HepG2 (cell line): ENCODE results near the gene RAP1GAP2. TPM values are rescaled to one million over a fixed set of nuclear protein-coding genes. Genes with fewer than 3 reads are reported as not detected.
A peak's percentile ranks its signal among the peaks of the same experiment; 100 is the strongest.

ENCODE experiments used
- AGO2 ChIP-seq: fragments of 200-400 bp; formaldehyde crosslinking; optimal IDR thresholded peaks from 2 replicates; pipeline ENCODE3; 2017; ENCODE audit warnings: mild to moderate bottlenecking, low read depth, low read length, moderate library complexity
- HMG20A ChIP-seq: IDR thresholded peaks from 2 replicates; pipeline ENCODE4 v1.6.1; 2016; ENCODE audit warnings: borderline replicate concordance
- MIER3 ChIP-seq: IDR thresholded peaks from 2 replicates; pipeline ENCODE4 v1.6.1; 2016; ENCODE audit warnings: missing compliant biosample characterization, borderline replicate concordance
- MTERF4 ChIP-seq: sonication (generic); formaldehyde crosslinking; IDR thresholded peaks from 2 replicates; pipeline ENCODE4 v1.8.0; 2023; ENCODE audit warnings: mild to moderate bottlenecking, missing genetic modification reagents
- NFRKB ChIP-seq: fragments of 450-650 bp; IDR thresholded peaks from 2 replicates; pipeline ENCODE4 v1.6.1; 2017
- PRDM15 ChIP-seq: sonication (generic); formaldehyde crosslinking; IDR thresholded peaks from 2 replicates; pipeline ENCODE4 v1.4.0; 2020; ENCODE audit warnings: missing genetic modification reagents
- RFX5 ChIP-seq: IDR thresholded peaks from 2 replicates; pipeline ENCODE4 v1.6.1; 2011; ENCODE audit warnings: low read depth, low read length, improper control_type of control experiment
- SMAD1 ChIP-seq: sonication (generic); formaldehyde crosslinking; IDR thresholded peaks from 2 replicates; pipeline ENCODE4 v1.4.0; 2020; ENCODE audit warnings: missing genetic modification reagents, low read depth, mild to moderate bottlenecking, borderline replicate concordance
- SP5 ChIP-seq: IDR thresholded peaks from 2 replicates; pipeline ENCODE4 v1.6.1; 2016; ENCODE audit warnings: low read depth, borderline replicate concordance
- YY1 ChIP-seq: IDR thresholded peaks from 2 replicates; pipeline ENCODE4 v1.6.1; 2011; ENCODE audit warnings: low read length, low read depth, moderate library complexity, mild to moderate bottlenecking; ENCODE audit not compliant: insufficient read depth, insufficient replicate concordance
- ZBTB38 ChIP-seq: sonication (generic); formaldehyde crosslinking; IDR thresholded peaks from 2 replicates; pipeline ENCODE4 v1.5.1; 2020; ENCODE audit warnings: mild to moderate bottlenecking, missing genetic modification reagents
- ZMAT5 ChIP-seq: sonication (generic); formaldehyde crosslinking; IDR thresholded peaks from 2 replicates; pipeline ENCODE4 v1.5.0; 2020; ENCODE audit warnings: mild to moderate bottlenecking, low read depth, missing genetic modification reagents, borderline replicate concordance
- ZNF572 ChIP-seq: sonication (generic); formaldehyde crosslinking; IDR thresholded peaks from 2 replicates; pipeline ENCODE4 v1.5.1; 2020; ENCODE audit warnings: mild to moderate bottlenecking, missing genetic modification reagents
- ZNF660 ChIP-seq: sonication (generic); formaldehyde crosslinking; IDR thresholded peaks from 2 replicates; pipeline ENCODE4 v1.5.1; 2020; ENCODE audit warnings: mild to moderate bottlenecking, low read depth, missing genetic modification reagents, borderline replicate concordance
- ZNF772 ChIP-seq: sonication (generic); formaldehyde crosslinking; IDR thresholded peaks from 2 replicates; pipeline ENCODE4 v1.5.0; 2020; ENCODE audit warnings: mild to moderate bottlenecking, missing genetic modification reagents
- ZNF781 ChIP-seq: sonication (generic); formaldehyde crosslinking; IDR thresholded peaks from 2 replicates; pipeline ENCODE4 v1.5.1; 2020; ENCODE audit warnings: borderline replicate concordance, mild to moderate bottlenecking, missing genetic modification reagents; ENCODE audit errors: not compliant biosample characterization
- ZNF788 ChIP-seq: sonication (generic); formaldehyde crosslinking; IDR thresholded peaks from 2 replicates; pipeline ENCODE4 v1.5.0; 2020; ENCODE audit warnings: mild to moderate bottlenecking, missing genetic modification reagents, borderline replicate concordance
- polyA plus RNA-seq, 8 experiments: library from polyadenylated mRNA; depleted of rRNA in 3 of 8; stranded (reverse) in 7 of 8; unstranded in 1 of 8; fragments of >200 nt; fragmentation: Illumina TruSeq in 4 of 8; extraction: Trizol in 4 of 8; gene quantifications; 2 replicates each; pipeline versions ENCODE4 v1.2.1 to v1.2.3, GENCODE V29; 2011 to 2016; ENCODE audit warnings: low read depth in 4 of 8, missing spikeins in 1 of 8, mixed read lengths in 1 of 8; ENCODE audit not compliant: insufficient read depth in 1 of 8
- total RNA-seq, 5 experiments: library from RNA; depleted of rRNA; stranded (reverse); fragments of >200 nt; fragmentation: Illumina TruSeq; extraction: Trizol; gene quantifications; 2 replicates each; pipeline ENCODE4 v1.2.3, GENCODE V29; 2016; ENCODE audit warnings: low read depth in 1 of 5
- TF ChIP-seq, protein P1 (sequence below): sonication (generic); formaldehyde crosslinking; conservative IDR thresholded peaks from 2 replicates; pipeline ENCODE4 v1.4.0; 2020; ENCODE audit warnings: missing genetic modification reagents
- TF ChIP-seq, protein P2 (sequence below): sonication (generic); formaldehyde crosslinking; IDR thresholded peaks from 2 replicates; pipeline ENCODE4; 2020; ENCODE audit warnings: missing genetic modification reagents, mild to moderate bottlenecking, borderline replicate concordance
- TF ChIP-seq, protein P3 (sequence below): sonication (generic); formaldehyde crosslinking; conservative IDR thresholded peaks from 2 replicates; pipeline ENCODE4 v1.8.1; 2023; ENCODE audit warnings: missing genetic modification reagents

RAP1GAP2 gene
- total and polyA plus RNA-seq, 2 of the 13 experiments (the other 11 are each of a cell fraction or from before 2014, with no cell fraction given), result 10.9 to 12.0 TPM

- TF ChIP-seq, protein P1, sequence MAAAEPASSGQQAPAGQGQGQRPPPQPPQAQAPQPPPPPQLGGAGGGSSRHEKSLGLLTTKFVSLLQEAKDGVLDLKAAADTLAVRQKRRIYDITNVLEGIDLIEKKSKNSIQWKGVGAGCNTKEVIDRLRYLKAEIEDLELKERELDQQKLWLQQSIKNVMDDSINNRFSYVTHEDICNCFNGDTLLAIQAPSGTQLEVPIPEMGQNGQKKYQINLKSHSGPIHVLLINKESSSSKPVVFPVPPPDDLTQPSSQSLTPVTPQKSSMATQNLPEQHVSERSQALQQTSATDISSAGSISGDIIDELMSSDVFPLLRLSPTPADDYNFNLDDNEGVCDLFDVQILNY (CRISPR knock-in tag), result peak; percentile 91
- TF ChIP-seq, protein P2, sequence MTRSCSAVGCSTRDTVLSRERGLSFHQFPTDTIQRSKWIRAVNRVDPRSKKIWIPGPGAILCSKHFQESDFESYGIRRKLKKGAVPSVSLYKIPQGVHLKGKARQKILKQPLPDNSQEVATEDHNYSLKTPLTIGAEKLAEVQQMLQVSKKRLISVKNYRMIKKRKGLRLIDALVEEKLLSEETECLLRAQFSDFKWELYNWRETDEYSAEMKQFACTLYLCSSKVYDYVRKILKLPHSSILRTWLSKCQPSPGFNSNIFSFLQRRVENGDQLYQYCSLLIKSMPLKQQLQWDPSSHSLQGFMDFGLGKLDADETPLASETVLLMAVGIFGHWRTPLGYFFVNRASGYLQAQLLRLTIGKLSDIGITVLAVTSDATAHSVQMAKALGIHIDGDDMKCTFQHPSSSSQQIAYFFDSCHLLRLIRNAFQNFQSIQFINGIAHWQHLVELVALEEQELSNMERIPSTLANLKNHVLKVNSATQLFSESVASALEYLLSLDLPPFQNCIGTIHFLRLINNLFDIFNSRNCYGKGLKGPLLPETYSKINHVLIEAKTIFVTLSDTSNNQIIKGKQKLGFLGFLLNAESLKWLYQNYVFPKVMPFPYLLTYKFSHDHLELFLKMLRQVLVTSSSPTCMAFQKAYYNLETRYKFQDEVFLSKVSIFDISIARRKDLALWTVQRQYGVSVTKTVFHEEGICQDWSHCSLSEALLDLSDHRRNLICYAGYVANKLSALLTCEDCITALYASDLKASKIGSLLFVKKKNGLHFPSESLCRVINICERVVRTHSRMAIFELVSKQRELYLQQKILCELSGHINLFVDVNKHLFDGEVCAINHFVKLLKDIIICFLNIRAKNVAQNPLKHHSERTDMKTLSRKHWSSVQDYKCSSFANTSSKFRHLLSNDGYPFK (CRISPR knock-in tag), result peak; percentile 50; the same call in 1 of the 2 replicates
- TF ChIP-seq ZNF772 (CRISPR knock-in tag), result peak; percentile 95; the same call in 1 of the 2 replicates
- no peak for TF ChIP-seq AGO2
- TF ChIP-seq MTERF4, result peak; percentile 98
- TF ChIP-seq NFRKB, result no peak
- TF ChIP-seq ZNF572, result no peak
- peak; percentile 60 for TF ChIP-seq YY1
- no peak for TF ChIP-seq SMAD1 (CRISPR knock-in tag)
- peak; percentile 94 for TF ChIP-seq ZBTB38 (CRISPR knock-in tag)
- TF ChIP-seq ZNF781 (CRISPR knock-in tag), result peak; percentile 90
- TF ChIP-seq PRDM15 (CRISPR knock-in tag), result peak; percentile 80
- TF ChIP-seq ZNF788, result peak; percentile 90
- peak; percentile 83; the same call in 1 of the 2 replicates for TF ChIP-seq MIER3 (CRISPR knock-in tag)
- TF ChIP-seq ZNF660, result peak; percentile 79; the same call in 1 of the 2 replicates
- TF ChIP-seq ZMAT5 (CRISPR knock-in tag), result no peak; the same call in 1 of the 2 replicates
- peak; percentile 84 for TF ChIP-seq SP5 (CRISPR knock-in tag)
- no peak for TF ChIP-seq RFX5
- TF ChIP-seq HMG20A (CRISPR knock-in tag), result peak; percentile 37; the same call in 1 of the 2 replicates
- TF ChIP-seq, protein P3, sequence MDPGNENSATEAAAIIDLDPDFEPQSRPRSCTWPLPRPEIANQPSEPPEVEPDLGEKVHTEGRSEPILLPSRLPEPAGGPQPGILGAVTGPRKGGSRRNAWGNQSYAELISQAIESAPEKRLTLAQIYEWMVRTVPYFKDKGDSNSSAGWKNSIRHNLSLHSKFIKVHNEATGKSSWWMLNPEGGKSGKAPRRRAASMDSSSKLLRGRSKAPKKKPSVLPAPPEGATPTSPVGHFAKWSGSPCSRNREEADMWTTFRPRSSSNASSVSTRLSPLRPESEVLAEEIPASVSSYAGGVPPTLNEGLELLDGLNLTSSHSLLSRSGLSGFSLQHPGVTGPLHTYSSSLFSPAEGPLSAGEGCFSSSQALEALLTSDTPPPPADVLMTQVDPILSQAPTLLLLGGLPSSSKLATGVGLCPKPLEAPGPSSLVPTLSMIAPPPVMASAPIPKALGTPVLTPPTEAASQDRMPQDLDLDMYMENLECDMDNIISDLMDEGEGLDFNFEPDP (CRISPR knock-in tag), result no peak
Observed at GRCh38 chr17:2749784-2750181, 46.5 kb upstream of the RAP1GAP2 start (continued).
